DND-41 (cell line): ENCODE data around the gene CCT2.

Experiments used
- ATAC-seq: fragments of 200-7000 bp; cut with Tn5 transposase; 3 replicates; pipeline ENCODE4 v1.9.1; 2021; ENCODE audit warnings: low read depth; ENCODE audit not compliant: insufficient read depth
- DNase-seq: peaks from one replicate; pipeline ENCODE4 v3.0.0-alpha.2; 2020
- H2AFZ ChIP-seq: 2 replicates; pipeline ENCODE4 v1.6.0; 2012; ENCODE audit warnings: low read depth, low read length
- H3K27ac ChIP-seq: 2 replicates; pipeline ENCODE4 v1.5.1; 2012; ENCODE audit warnings: low read length, inconsistent platforms
- H3K27me3 ChIP-seq: fragments of 200-600 bp; sonication (generic); 2 replicates; pipeline ENCODE4 v1.6.0; 2012; ENCODE audit warnings: low read length, mild to moderate bottlenecking, inconsistent platforms; ENCODE audit not compliant: insufficient read depth, poor library complexity
- H3K36me3 ChIP-seq: 2 replicates; pipeline ENCODE4 v1.5.1; 2012; ENCODE audit warnings: low read length, inconsistent platforms; ENCODE audit not compliant: insufficient read depth
- H3K4me1 ChIP-seq: 2 replicates; pipeline ENCODE4 v1.5.1; 2012; ENCODE audit warnings: mild to moderate bottlenecking, low read length; ENCODE audit not compliant: insufficient read depth
- H3K4me2 ChIP-seq: 2 replicates; pipeline ENCODE4 v1.6.0; 2012; ENCODE audit warnings: mild to moderate bottlenecking, moderate library complexity, low read length, inconsistent platforms; ENCODE audit not compliant: insufficient read depth
- H3K4me3 ChIP-seq, 2 experiments: fragments of 200-600 bp in 1 of 2; shearing (Covaris generic) in 1 of 2; 2 replicates each; pipeline ENCODE4 v1.5.1; 2012 to 2016; ENCODE audit warnings: inconsistent platforms in 2 of 2, low read length in 2 of 2, mild to moderate bottlenecking in 2 of 2, low read depth in 1 of 2, moderate library complexity in 1 of 2
- H3K79me2 ChIP-seq: 2 replicates; pipeline ENCODE4 v1.6.0; 2012; ENCODE audit warnings: low read length, inconsistent platforms; ENCODE audit not compliant: insufficient read depth
- H3K9ac ChIP-seq: 2 replicates; pipeline ENCODE4 v1.6.0; 2012; ENCODE audit warnings: low read depth, mild to moderate bottlenecking, inconsistent platforms, low read length, moderate library complexity
- H3K9me3 ChIP-seq: 2 replicates; pipeline ENCODE4 v1.5.1; 2012; ENCODE audit warnings: low read length, moderate library complexity, mild to moderate bottlenecking, inconsistent platforms; ENCODE audit not compliant: insufficient read depth, severe bottlenecking
- H4K20me1 ChIP-seq: 2 replicates; pipeline ENCODE4 v1.6.0; 2012; ENCODE audit warnings: low read length; ENCODE audit not compliant: insufficient read depth
- EZH2 ChIP-seq: IDR thresholded peaks from 3 replicates; pipeline ENCODE4 v1.6.1; 2012; ENCODE audit warnings: borderline replicate concordance, low read depth, mild to moderate bottlenecking, moderate library complexity, low read length, inconsistent platforms; ENCODE audit not compliant: severe bottlenecking
- TF ChIP-seq, protein P1 (sequence below): IDR thresholded peaks from 2 replicates; pipeline ENCODE4 v1.5.1; 2012; ENCODE audit warnings: borderline replicate concordance, low read length, moderate library complexity, mild to moderate bottlenecking; ENCODE audit not compliant: poor library complexity, severe bottlenecking; ENCODE audit errors: extremely low read depth

The CCT2 gene

DNA sequence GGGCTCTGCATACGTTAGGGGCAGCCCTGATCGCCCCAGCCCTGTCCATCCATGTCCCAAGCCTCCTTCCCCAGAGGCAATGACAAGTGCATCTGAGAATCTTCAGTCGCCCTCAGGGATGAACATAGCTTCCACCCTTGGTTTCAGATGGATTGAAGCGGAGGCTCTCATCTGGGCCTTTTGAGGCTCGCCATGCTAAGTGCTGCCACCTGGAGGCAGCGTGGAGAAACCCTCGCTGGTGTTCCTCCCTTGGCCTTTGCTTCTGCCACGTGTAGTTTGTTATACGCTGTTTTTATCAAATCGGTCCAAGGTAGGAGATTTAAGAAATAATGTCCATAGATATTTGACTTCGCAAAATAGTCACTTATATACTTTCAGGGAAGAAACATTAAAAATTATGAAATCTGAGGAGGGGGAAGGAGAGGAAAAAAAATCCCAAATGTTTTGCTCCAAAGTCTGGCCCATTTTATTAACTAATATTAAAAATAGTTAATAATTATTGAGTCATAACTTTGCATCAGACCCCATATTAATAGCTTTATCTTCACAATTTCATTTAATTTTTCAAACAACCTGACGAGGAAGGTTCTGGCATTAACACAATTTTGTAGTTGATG, 54.2 kb downstream of the CCT2 start:
- TF ChIP-seq, protein P1, sequence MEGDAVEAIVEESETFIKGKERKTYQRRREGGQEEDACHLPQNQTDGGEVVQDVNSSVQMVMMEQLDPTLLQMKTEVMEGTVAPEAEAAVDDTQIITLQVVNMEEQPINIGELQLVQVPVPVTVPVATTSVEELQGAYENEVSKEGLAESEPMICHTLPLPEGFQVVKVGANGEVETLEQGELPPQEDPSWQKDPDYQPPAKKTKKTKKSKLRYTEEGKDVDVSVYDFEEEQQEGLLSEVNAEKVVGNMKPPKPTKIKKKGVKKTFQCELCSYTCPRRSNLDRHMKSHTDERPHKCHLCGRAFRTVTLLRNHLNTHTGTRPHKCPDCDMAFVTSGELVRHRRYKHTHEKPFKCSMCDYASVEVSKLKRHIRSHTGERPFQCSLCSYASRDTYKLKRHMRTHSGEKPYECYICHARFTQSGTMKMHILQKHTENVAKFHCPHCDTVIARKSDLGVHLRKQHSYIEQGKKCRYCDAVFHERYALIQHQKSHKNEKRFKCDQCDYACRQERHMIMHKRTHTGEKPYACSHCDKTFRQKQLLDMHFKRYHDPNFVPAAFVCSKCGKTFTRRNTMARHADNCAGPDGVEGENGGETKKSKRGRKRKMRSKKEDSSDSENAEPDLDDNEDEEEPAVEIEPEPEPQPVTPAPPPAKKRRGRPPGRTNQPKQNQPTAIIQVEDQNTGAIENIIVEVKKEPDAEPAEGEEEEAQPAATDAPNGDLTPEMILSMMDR, result peak; percentile 94
- no peak for TF ChIP-seq EZH2

DNA sequence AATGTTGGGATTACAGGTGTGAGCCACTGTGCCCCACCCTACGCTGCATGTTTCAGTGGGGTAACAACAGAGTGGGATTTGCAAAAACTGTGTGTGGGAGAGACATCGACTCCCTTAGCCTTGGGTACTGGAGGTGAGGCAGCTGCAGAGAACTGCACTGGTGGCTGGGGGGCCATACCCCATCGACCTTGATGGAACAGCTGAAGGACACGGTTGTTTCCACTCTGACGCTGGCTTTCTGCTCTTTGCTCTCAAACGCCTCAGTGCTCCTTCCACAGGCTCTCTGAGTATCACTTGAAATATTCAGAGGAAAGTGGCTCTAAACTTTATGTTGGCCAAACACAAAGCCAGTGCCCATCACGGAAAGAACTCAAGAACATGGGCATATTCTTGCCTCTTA, 56.3 kb downstream of the CCT2 start:
- no peaks in the 10 kb centered on the region for H3K9me3 ChIP-seq
- DNase-seq (no peak), ATAC-seq (no peak)
- no peak overlapping the region for H3K27ac ChIP-seq
- TF ChIP-seq, protein P1, result no peak
- no peak for TF ChIP-seq EZH2
- no peak overlapping the region for H3K4me3 ChIP-seq
- H3K27me3 ChIP-seq, result no peaks in the 10 kb centered on the region
- H3K4me2 ChIP-seq, result no peak overlapping the region
- no peaks in the 10 kb centered on the region for H3K4me1 ChIP-seq
- no peaks in the 10 kb centered on the region for H3K36me3 ChIP-seq
- H2AFZ ChIP-seq, result no peak overlapping the region
- H4K20me1 ChIP-seq, result no peaks in the 10 kb centered on the region
- no peak overlapping the region for H3K9ac ChIP-seq
- no peaks in the 10 kb centered on the region for H3K79me2 ChIP-seq

More for the DNA sequence above, 54.2 kb downstream of the CCT2 start:
- no peaks in the 10 kb centered on the region for H3K9me3 ChIP-seq
- DNase-seq, result peak; percentile 63
- H3K27ac ChIP-seq, result no peak overlapping the region
- H3K4me2 ChIP-seq, result no peak overlapping the region
- no peaks in the 10 kb centered on the region for H3K27me3 ChIP-seq
- no peak overlapping the region for H3K9ac ChIP-seq
- no peaks in the 10 kb centered on the region for H3K36me3 ChIP-seq
- no peak overlapping the region for H2AFZ ChIP-seq
- no peaks in the 10 kb centered on the region for H4K20me1 ChIP-seq
- no peak overlapping the region for H3K4me3 ChIP-seq
- H3K4me1 ChIP-seq, result no peaks in the 10 kb centered on the region
- H3K79me2 ChIP-seq, result no peaks in the 10 kb centered on the region
- peak; percentile 94 for ATAC-seq

DNA sequence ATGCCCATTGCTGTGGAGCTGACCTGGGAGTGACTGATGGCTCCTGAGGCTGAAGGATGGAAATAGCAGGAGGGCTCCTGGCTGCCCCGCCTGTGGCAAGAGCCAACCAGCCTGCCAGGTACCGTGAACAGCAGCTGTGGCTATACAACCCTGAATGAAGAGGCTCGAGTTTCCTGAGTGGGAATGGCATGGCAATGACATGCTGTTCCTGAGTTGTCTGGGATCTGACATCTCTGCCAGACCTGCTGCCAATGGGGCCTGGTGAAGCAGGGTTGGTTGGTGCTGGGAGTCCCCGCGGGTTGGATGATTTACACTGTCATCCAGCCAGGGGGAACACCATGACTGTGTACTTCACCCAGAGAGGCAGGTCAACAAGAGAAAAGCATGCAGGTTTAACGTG, 57.3 kb downstream of the CCT2 start:
- Histone ChIP-seq H3K36me3 (no peaks in the 10 kb centered on the region), H2AFZ (no peak overlapping the region), H3K27ac (no peak overlapping the region), H3K79me2 (no peaks in the 10 kb centered on the region), H3K9me3 (no peaks in the 10 kb centered on the region), H3K4me2 (no peak overlapping the region), H3K4me3 (no peak overlapping the region), H3K9ac (no peak overlapping the region), H3K4me1 (no peaks in the 10 kb centered on the region), H3K27me3 (no peaks in the 10 kb centered on the region), H4K20me1 (no peaks in the 10 kb centered on the region)
- no peak for DNase-seq
- TF ChIP-seq, protein P1, result no peak
- TF ChIP-seq EZH2, result no peak
- no peak for ATAC-seq

DNA sequence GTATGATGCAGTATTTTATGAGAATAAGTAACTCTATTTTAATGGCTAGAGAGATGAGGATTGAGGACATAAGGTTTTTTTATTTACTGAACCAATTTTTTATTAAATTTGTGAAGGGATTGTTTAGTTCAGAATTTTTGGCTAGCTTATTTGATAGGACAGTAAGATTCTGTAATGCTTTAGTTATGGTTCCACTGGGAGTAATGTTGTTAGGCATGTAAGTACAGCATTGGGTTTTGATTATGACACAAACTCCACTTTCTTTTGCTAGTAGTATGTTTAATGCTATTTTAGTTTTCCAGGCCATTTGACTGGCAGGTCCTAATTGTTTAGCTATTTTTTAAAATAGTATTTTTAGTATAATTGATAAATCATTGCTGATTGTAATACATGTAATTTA, 59.3 kb downstream of the CCT2 start:
- DNase-seq, result no peak
- Histone ChIP-seq H3K4me1 (no peaks in the 10 kb centered on the region), H3K27me3 (peaks cover 6% of the 10 kb centered on the region), H2AFZ (no peak overlapping the region), H4K20me1 (no peaks in the 10 kb centered on the region), H3K79me2 (no peaks in the 10 kb centered on the region), H3K36me3 (no peaks in the 10 kb centered on the region), H3K27ac (no peak overlapping the region), H3K9ac (no peak overlapping the region), H3K9me3 (no peaks in the 10 kb centered on the region), H3K4me3 (no peak overlapping the region), H3K4me2 (no peak overlapping the region)
- TF ChIP-seq EZH2, result no peak
- TF ChIP-seq, protein P1, result no peak
- ATAC-seq, result no peak
